ENCODE data around the gene NDFIP2.
"Not testable (repeated sequence)": the region's sequence is repeated elsewhere in the genome, so short reads cannot be mapped to it uniquely, and the experiment has no call there.

Gene NDFIP2

DNA sequence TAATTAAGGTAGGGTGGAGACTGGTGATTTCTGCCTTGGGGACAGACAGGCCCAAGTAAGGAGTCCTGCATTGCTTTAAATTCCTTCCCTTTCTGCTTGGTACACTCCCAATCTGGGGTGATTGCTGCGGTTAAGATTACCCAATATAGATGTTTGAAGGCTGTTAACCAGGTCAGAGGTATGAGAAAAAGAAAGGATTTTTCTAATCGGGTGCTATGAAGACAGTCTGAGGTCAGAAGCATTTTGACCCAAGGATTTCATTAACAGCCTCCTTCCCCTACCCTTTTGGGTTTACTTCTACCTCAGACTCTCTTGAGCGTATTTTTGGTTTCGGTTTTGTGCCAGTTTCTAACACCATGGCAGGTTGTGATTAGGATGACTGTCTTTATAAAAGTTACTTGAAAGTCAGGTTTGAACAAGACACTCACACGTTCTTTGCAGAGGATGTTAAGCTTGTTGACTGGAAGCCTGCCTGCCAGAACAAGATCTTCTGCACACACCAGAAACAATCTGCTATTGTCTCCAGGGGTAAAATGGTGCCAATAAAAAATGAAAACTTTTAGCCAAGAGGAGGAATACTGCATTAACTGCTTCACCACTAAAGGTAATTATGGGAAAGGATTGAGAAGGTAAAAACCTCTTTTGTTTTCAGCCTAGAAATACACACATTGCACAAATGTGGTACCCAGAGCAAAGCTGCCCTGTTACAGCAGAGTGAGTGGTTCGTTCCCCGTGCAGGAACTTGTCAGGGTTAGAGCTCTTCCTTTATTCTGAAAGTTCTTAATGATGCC lies 108.8 kb downstream of the NDFIP2 start:
- H3K36me3 ChIP-seq (ENCODE audit: control insufficient read depth, insufficient read depth, low read length) = no peaks in the 10 kb centered on the region
- H3K4me1 ChIP-seq (ENCODE audit: control insufficient read depth, insufficient read depth, low read length) = no peaks in the 10 kb centered on the region
- H3K9me3 ChIP-seq (ENCODE audit: control insufficient read depth, insufficient read depth, low read length) = no peaks in the 10 kb centered on the region
- H3K27me3 ChIP-seq (ENCODE audit: control insufficient read depth, insufficient read depth, low read length) = no peaks in the 10 kb centered on the region
- no peak overlapping the region for H3K4me3 ChIP-seq (ENCODE audit: low read depth, low read length)
- no peak overlapping the region for H3K9ac ChIP-seq (ENCODE audit: low read depth, low read length)

- Histone ChIP-seq H3K9ac (ENCODE audit: low read depth, low read length) (no peak overlapping the region), H3K4me1 (ENCODE audit: control insufficient read depth, insufficient read depth, low read length) (no peaks in the 10 kb centered on the region), H3K4me3 (ENCODE audit: low read depth, low read length) (no peak overlapping the region), H3K9me3 (ENCODE audit: control insufficient read depth, insufficient read depth, low read length) (no peaks in the 10 kb centered on the region), H3K36me3 (ENCODE audit: control insufficient read depth, insufficient read depth, low read length) (no peaks in the 10 kb centered on the region), H3K27me3 (ENCODE audit: control insufficient read depth, insufficient read depth, low read length) (no peaks in the 10 kb centered on the region)
These were observed 109.4 kb downstream of the NDFIP2 start for GRCh38 chr13:79590394-79590676.

DNA sequence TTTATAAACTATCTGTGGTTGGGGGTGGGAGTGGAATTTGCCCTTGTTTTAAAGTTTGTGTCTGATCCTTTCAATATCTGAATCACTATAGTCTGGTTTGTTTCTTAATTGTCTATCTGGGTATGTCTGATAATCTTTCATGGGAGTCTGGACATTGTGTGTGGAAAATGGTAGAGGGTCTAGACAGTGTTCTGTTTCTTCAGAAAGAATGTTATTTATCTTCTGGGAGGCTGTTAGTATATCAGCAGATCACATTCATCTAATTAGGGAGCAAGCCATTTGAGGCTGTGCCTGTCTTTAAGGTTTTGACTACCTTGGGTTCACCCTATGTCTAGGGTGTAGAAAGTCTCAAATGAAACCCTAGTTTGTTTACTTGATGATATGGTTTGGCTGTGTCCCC lies 110.5 kb downstream of the NDFIP2 start:
- Histone ChIP-seq H3K27me3 (ENCODE audit: control insufficient read depth, insufficient read depth, low read length) (no peaks in the 10 kb centered on the region), H3K4me3 (ENCODE audit: low read depth, low read length) (no peak overlapping the region), H3K9me3 (ENCODE audit: control insufficient read depth, insufficient read depth, low read length) (no peaks in the 10 kb centered on the region), H3K4me1 (ENCODE audit: control insufficient read depth, insufficient read depth, low read length) (no peaks in the 10 kb centered on the region), H3K36me3 (ENCODE audit: control insufficient read depth, insufficient read depth, low read length) (no peaks in the 10 kb centered on the region), H3K9ac (ENCODE audit: low read depth, low read length) (no peak overlapping the region)

DNA sequence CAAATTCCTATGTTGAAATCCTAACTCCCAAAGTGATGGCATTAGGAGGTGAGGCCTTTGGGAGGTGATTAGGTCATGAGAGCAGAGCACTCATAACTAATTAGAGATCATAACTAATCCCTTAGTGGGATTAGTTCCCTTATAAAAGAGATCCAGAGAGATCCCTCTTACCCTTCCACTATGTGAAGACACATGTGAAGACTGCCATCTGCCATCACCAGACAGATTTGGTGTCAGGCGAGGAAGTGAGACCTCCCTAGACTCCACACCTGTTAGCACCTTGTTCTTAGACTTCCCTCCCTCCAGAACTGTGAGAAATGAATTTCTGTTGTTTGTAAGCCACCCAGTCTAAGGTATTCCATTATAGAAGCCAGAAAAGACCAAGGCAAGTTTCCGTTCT lies 112.2 kb downstream of the NDFIP2 start:
- no peak overlapping the region for H3K4me3 ChIP-seq (ENCODE audit: low read depth, low read length)
- no peaks in the 10 kb centered on the region for H3K4me1 ChIP-seq (ENCODE audit: control insufficient read depth, insufficient read depth, low read length)
- H3K9ac ChIP-seq (ENCODE audit: low read depth, low read length) = no peak overlapping the region
- H3K36me3 ChIP-seq (ENCODE audit: control insufficient read depth, insufficient read depth, low read length) = no peaks in the 10 kb centered on the region
- H3K9me3 ChIP-seq (ENCODE audit: control insufficient read depth, insufficient read depth, low read length) = no peaks in the 10 kb centered on the region
- no peaks in the 10 kb centered on the region for H3K27me3 ChIP-seq (ENCODE audit: control insufficient read depth, insufficient read depth, low read length)

DNA sequence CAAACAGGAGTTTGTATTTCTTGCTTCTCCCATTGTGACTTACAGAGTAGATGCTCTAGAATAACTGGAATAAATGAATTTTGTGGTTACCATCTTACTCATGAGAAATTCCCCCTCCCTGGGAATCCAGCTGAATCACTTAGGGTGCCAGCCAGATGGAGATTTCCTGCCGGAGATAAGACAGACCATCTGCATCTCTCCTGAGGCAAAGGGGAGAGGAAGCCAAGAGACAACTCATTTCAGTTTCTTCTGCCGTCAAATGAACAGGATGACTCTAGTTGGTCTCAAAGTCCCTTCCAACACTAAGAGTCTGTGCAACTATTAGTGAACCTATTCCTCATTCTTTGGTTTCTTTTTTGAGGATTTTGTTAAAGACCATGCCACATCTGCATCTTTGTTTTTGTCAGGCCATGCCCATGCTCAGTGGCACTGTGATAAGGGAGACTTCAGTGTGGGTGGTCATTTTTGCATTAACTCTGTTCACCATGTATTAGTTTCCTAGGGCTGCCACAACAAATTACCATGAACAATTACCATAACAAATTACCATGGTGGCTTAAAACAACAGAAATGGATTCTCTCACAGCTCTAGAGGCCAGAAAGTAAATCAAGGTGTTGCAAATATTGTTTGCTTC lies 112.8 kb downstream of the NDFIP2 start:
- no peaks in the 10 kb centered on the region for H3K27me3 ChIP-seq (ENCODE audit: control insufficient read depth, insufficient read depth, low read length)
- no peak overlapping the region for H3K9ac ChIP-seq (ENCODE audit: low read depth, low read length)
- H3K4me1 ChIP-seq (ENCODE audit: control insufficient read depth, insufficient read depth, low read length) = no peaks in the 10 kb centered on the region
- H3K9me3 ChIP-seq (ENCODE audit: control insufficient read depth, insufficient read depth, low read length) = no peaks in the 10 kb centered on the region
- H3K36me3 ChIP-seq (ENCODE audit: control insufficient read depth, insufficient read depth, low read length) = no peaks in the 10 kb centered on the region
- H3K4me3 ChIP-seq (ENCODE audit: low read depth, low read length) = no peak overlapping the region

GRCh38 chr13:79600146-79600545 lies 119.2 kb downstream of the NDFIP2 start:
- H3K36me3 ChIP-seq (ENCODE audit: control insufficient read depth, insufficient read depth, low read length); H3K4me1 ChIP-seq (ENCODE audit: control insufficient read depth, insufficient read depth, low read length); H3K27me3 ChIP-seq (ENCODE audit: control insufficient read depth, insufficient read depth, low read length); H3K9ac ChIP-seq (ENCODE audit: low read depth, low read length); H3K4me3 ChIP-seq (ENCODE audit: low read depth, low read length); H3K9me3 ChIP-seq (ENCODE audit: control insufficient read depth, insufficient read depth, low read length): not testable (repeated sequence)

DNA sequence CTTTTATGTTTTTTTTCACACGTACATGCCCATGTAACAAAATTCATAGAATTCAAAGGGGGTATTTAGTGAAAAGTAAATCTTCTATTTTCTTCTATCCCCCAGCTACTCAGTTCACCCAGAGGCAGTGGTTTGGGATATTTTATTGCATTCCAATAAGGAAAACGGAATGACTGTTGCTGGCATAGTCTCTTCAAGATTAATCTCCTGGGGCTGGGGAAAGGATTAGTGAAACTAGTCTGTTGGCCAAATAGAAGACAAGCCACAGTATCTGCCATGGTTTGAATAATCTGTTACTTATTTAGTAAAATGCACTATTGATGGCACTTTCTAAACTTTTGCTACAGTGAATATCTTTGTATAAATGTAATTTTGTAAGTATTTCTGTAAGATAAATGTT lies 122.0 kb downstream of the NDFIP2 start:
- H3K36me3 ChIP-seq (ENCODE audit: control insufficient read depth, insufficient read depth, low read length) = no peaks in the 10 kb centered on the region
- H3K27me3 ChIP-seq (ENCODE audit: control insufficient read depth, insufficient read depth, low read length) = no peaks in the 10 kb centered on the region
- H3K9ac ChIP-seq (ENCODE audit: low read depth, low read length) = no peak overlapping the region
- no peaks in the 10 kb centered on the region for H3K9me3 ChIP-seq (ENCODE audit: control insufficient read depth, insufficient read depth, low read length)
- H3K4me1 ChIP-seq (ENCODE audit: control insufficient read depth, insufficient read depth, low read length) = no peaks in the 10 kb centered on the region
- H3K4me3 ChIP-seq (ENCODE audit: low read depth, low read length) = no peak overlapping the region

- Histone ChIP-seq H3K27me3 (ENCODE audit: control insufficient read depth, insufficient read depth, low read length) (no peaks in the 10 kb centered on the region), H3K9ac (ENCODE audit: low read depth, low read length) (no peak overlapping the region), H3K4me3 (ENCODE audit: low read depth, low read length) (no peak overlapping the region), H3K4me1 (ENCODE audit: control insufficient read depth, insufficient read depth, low read length) (no peaks in the 10 kb centered on the region), H3K36me3 (ENCODE audit: control insufficient read depth, insufficient read depth, low read length) (no peaks in the 10 kb centered on the region), H3K9me3 (ENCODE audit: control insufficient read depth, insufficient read depth, low read length) (no peaks in the 10 kb centered on the region)
These were observed 123.8 kb downstream of the NDFIP2 start for GRCh38 chr13:79604752-79605151.

All from iPS-15b (cell line).